ENCODE measurements around the gene CNNM4.

CNNM4 gene

DNA sequence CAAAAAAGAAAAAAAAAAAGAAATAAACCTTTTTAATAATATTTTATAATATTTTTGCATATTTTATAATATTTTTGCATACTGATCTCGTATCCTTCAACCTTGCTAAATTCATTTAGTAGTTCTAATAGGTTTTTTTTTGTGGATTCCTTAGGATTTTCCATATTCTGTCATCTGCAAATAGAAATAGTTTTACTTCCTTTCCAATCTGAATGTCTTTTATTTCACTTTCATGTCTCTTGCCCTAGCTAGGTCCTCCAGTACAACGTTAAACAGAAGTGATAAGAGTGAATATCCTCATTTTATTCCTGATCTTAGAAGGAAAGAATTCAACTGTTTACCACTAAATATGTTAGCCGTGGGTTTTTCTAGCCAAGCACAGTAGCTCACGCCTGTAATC is 34.6 kb upstream of the CNNM4 start:
- Histone ChIP-seq H3K4me1 (ENCODE audit: control insufficient read depth, insufficient read depth, low read length) (no peaks in the 10 kb centered on the region), H3K9me3 (ENCODE audit: control insufficient read depth, insufficient read depth, low read depth, low read length) (no peaks in the 10 kb centered on the region), H3K36me3 (ENCODE audit: control insufficient read depth in 2 of 2, insufficient read depth in 1 of 2, low read length in 2 of 2) (peaks cover 51 to 53% of the 10 kb centered on the region in 2 experiments), H3K4me3 (ENCODE audit: low read depth, low read length) (no peak overlapping the region), H3K27ac (ENCODE audit: extremely low read depth, low read depth, low read length) (no peak overlapping the region)
- ChIA-PET CTCF (interaction anchor here (1.4 kb wide), 1 partner anchor 10 kb away, joined by 4 read pairs; no protein-coding TSS in a partner anchor), POLR2A (no interaction called here)
- TF ChIP-seq ZNF658 (tag by site-specific recombination; IDR thresholded peaks at IDR 0.05) (no peak), ZNF510 (tag by site-specific recombination; IDR thresholded peaks at IDR 0.05; ENCODE audit: insufficient replicate concordance) (no peak)

DNA sequence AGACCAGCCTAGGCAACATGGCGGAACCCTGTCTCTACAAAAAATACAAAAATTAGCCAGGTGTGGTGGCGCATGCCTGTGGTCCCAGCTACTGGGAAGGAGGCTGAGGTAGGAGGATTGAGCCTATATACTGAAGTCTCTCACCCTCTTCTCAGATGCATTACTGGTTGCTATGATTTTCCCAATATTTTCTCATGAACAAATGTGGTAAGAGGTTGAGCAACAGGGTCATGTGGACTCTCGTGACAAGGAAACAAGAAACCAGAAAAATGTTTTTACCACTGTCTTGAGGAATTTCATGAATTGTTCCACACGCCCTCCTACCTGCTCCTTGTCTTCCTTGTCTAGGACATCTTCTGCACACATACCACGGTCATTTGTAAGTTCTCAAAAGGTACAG is 33.3 kb upstream of the CNNM4 start:
- no peaks in the 10 kb centered on the region for H3K4me1 ChIP-seq (ENCODE audit: control insufficient read depth, insufficient read depth, low read length)
- H3K9me3 ChIP-seq (ENCODE audit: control insufficient read depth, insufficient read depth, low read depth, low read length), result no peaks in the 10 kb centered on the region
- H3K4me3 ChIP-seq (ENCODE audit: low read depth, low read length), result no peak overlapping the region
- ChIA-PET CTCF (interaction anchor here (1.4 kb wide), 1 partner anchor 9 kb away, joined by 4 read pairs; no protein-coding TSS in a partner anchor), POLR2A (no interaction called here)
- H3K36me3 ChIP-seq (ENCODE audit: control insufficient read depth in 2 of 2, insufficient read depth in 1 of 2, low read length in 2 of 2), result peaks cover 64% of the 10 kb centered on the region in 2 experiments
- TF ChIP-seq ZNF335 (tag by site-specific recombination; conservative IDR thresholded peaks at IDR 0.05) (no peak), SP7 (tag by site-specific recombination; IDR thresholded peaks at IDR 0.05) (no peak), ZXDB (tag by site-specific recombination; IDR thresholded peaks at IDR 0.05) (no peak), ZNF223 (tag by site-specific recombination; IDR thresholded peaks at IDR 0.05) (no peak), ZEB2 (tag by site-specific recombination; IDR thresholded peaks at IDR 0.05) (no peak), ZBTB48 (tag by site-specific recombination; IDR thresholded peaks at IDR 0.05) (no peak)
- TF ChIP-seq, protein P1, sequence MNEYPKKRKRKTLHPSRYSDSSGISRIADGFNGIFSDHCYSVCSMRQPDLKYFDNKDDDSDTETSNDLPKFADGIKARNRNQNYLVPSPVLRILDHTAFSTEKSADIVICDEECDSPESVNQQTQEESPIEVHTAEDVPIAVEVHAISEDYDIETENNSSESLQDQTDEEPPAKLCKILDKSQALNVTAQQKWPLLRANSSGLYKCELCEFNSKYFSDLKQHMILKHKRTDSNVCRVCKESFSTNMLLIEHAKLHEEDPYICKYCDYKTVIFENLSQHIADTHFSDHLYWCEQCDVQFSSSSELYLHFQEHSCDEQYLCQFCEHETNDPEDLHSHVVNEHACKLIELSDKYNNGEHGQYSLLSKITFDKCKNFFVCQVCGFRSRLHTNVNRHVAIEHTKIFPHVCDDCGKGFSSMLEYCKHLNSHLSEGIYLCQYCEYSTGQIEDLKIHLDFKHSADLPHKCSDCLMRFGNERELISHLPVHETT (tag by site-specific recombination; IDR thresholded peaks at IDR 0.05), result no peak
- TF ChIP-seq, protein P2, sequence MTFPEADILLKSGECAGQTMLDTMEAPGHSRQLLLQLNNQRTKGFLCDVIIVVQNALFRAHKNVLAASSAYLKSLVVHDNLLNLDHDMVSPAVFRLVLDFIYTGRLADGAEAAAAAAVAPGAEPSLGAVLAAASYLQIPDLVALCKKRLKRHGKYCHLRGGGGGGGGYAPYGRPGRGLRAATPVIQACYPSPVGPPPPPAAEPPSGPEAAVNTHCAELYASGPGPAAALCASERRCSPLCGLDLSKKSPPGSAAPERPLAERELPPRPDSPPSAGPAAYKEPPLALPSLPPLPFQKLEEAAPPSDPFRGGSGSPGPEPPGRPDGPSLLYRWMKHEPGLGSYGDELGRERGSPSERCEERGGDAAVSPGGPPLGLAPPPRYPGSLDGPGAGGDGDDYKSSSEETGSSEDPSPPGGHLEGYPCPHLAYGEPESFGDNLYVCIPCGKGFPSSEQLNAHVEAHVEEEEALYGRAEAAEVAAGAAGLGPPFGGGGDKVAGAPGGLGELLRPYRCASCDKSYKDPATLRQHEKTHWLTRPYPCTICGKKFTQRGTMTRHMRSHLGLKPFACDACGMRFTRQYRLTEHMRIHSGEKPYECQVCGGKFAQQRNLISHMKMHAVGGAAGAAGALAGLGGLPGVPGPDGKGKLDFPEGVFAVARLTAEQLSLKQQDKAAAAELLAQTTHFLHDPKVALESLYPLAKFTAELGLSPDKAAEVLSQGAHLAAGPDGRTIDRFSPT (tag by site-specific recombination; IDR thresholded peaks at IDR 0.05), result no peak
- TF ChIP-seq, protein P3, sequence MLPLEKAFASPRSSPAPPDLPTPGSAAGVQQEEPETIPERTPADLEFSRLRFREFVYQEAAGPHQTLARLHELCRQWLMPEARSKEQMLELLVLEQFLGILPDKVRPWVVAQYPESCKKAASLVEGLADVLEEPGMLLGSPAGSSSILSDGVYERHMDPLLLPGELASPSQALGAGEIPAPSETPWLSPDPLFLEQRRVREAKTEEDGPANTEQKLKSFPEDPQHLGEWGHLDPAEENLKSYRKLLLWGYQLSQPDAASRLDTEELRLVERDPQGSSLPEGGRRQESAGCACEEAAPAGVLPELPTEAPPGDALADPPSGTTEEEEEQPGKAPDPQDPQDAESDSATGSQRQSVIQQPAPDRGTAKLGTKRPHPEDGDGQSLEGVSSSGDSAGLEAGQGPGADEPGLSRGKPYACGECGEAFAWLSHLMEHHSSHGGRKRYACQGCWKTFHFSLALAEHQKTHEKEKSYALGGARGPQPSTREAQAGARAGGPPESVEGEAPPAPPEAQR (tag by site-specific recombination; IDR thresholded peaks at IDR 0.05), result no peak
- TF ChIP-seq, protein P4, sequence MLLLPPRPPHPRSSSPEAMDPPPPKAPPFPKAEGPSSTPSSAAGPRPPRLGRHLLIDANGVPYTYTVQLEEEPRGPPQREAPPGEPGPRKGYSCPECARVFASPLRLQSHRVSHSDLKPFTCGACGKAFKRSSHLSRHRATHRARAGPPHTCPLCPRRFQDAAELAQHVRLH (tag by site-specific recombination; IDR thresholded peaks at IDR 0.05), result no peak
- TF ChIP-seq, protein P5, sequence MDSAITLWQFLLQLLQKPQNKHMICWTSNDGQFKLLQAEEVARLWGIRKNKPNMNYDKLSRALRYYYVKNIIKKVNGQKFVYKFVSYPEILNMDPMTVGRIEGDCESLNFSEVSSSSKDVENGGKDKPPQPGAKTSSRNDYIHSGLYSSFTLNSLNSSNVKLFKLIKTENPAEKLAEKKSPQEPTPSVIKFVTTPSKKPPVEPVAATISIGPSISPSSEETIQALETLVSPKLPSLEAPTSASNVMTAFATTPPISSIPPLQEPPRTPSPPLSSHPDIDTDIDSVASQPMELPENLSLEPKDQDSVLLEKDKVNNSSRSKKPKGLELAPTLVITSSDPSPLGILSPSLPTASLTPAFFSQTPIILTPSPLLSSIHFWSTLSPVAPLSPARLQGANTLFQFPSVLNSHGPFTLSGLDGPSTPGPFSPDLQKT (IDR thresholded peaks at IDR 0.05; ENCODE audit: borderline replicate concordance, low read depth, low read length), result no peak
- no peak overlapping the region for H3K27ac ChIP-seq (ENCODE audit: extremely low read depth, low read depth, low read length)

DNA sequence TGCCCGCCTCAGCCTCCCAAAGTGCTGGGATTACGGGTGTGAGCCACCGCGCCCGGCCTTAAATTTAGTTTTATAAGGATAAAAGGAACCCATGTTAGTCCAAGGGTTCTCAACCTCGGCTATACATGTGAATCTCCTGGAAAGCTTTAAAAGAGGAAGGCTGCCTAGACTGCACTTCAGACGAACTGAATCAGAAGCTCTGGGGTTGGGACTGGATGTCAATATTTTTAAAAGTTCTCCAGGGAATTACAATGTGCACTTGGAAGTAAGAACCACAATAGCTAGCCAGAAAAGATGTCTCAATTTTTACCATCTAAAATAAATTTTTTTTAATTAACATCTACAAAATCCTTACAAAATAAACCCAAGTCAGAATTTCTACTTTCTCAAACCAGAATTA is 31.0 kb upstream of the CNNM4 start:
- H3K4me3 ChIP-seq (ENCODE audit: low read depth, low read length), result no peak overlapping the region
- no peak for TF ChIP-seq ZNF610 (tag by site-specific recombination; IDR thresholded peaks at IDR 0.05; ENCODE audit: borderline replicate concordance)
- H3K4me1 ChIP-seq (ENCODE audit: control insufficient read depth, insufficient read depth, low read length), result no peaks in the 10 kb centered on the region
- H3K9me3 ChIP-seq (ENCODE audit: control insufficient read depth, insufficient read depth, low read depth, low read length), result no peaks in the 10 kb centered on the region
- ChIA-PET POLR2A (no interaction called here), CTCF (interaction anchor here (0.6 kb wide), 1 partner anchor 148 kb away, joined by 3 read pairs; no protein-coding TSS in a partner anchor)
- H3K36me3 ChIP-seq (ENCODE audit: control insufficient read depth in 2 of 2, insufficient read depth in 1 of 2, low read length in 2 of 2), result peaks cover 71 to 78% of the 10 kb centered on the region in 2 experiments
- no peak overlapping the region for H3K27ac ChIP-seq (ENCODE audit: extremely low read depth, low read depth, low read length)
